ENCODE data around the gene CNR1.

GRCh38 chr6:88124925-88125557, 41.1 kb downstream of the CNR1 start:
- TF ChIP-seq, protein P1, sequence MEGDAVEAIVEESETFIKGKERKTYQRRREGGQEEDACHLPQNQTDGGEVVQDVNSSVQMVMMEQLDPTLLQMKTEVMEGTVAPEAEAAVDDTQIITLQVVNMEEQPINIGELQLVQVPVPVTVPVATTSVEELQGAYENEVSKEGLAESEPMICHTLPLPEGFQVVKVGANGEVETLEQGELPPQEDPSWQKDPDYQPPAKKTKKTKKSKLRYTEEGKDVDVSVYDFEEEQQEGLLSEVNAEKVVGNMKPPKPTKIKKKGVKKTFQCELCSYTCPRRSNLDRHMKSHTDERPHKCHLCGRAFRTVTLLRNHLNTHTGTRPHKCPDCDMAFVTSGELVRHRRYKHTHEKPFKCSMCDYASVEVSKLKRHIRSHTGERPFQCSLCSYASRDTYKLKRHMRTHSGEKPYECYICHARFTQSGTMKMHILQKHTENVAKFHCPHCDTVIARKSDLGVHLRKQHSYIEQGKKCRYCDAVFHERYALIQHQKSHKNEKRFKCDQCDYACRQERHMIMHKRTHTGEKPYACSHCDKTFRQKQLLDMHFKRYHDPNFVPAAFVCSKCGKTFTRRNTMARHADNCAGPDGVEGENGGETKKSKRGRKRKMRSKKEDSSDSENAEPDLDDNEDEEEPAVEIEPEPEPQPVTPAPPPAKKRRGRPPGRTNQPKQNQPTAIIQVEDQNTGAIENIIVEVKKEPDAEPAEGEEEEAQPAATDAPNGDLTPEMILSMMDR (conservative IDR thresholded peaks at IDR 0.05; ENCODE audit: low read depth, low read length) = no peak
- TF ChIP-seq EZH2 (IDR thresholded peaks at IDR 0.05; ENCODE audit: borderline replicate concordance, low read depth, low read length, poor library complexity, severe bottlenecking) = no peak

Measured in A673 (cell line).